Gastrocnemius medialis (tissue), 4 donors: ENCODE data around the gene PTGFRN.

Experiments used
- CTCF ChIP-seq, 5 experiments: fragments of 450-650 bp in 3 of 5; fragments of 200-600 bp in 2 of 5; sonication (generic) in 2 of 5; IDR thresholded peaks in 4 of 5; conservative IDR thresholded peaks in 1 of 5; 1 replicate in 4 of 5; 2 replicates in 1 of 5; pipeline ENCODE4 v1.5.1; 2016 to 2019; ENCODE audit warnings: antibody characterized with exemption in 5 of 5, mild to moderate bottlenecking in 3 of 5, moderate library complexity in 3 of 5
- POLR2A ChIP-seq, 2 donors: fragments of 450-650 bp; IDR thresholded peaks; one replicate each; pipeline ENCODE4 v1.6.1; 2017; ENCODE audit warnings: antibody characterized with exemption in 2 of 2, mild to moderate bottlenecking in 2 of 2, moderate library complexity in 2 of 2

DNA sequence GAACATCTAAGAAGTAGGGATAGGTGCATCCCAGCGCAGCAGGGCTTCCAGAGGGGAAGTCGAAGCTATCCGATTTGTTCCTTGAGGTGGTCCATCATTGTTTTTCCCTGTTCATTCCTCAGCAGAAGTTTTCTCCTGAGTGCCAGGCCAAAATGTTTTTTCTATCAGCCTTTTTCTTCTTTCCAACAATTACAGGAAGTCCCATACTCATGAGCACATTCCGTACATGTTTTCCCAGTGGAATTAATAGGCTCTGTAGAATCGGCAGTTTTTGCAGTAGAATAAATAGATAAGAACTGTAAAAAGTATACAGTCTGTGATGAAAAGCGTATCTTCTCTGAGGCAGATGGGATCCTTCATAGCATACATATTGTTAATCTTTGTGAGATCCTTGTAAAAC lies 116.6 kb downstream of the PTGFRN start:
- TF ChIP-seq CTCF (IDR thresholded peaks at IDR 0.05 in 4 of 5, conservative IDR thresholded peaks at IDR 0.05 in 1 of 5) (no peak), POLR2A (IDR thresholded peaks at IDR 0.05) (no peak)
